ENCODE results near the gene FMN2.

The FMN2 gene

GRCh38 chr1:240091614-240092300 is at the start of gene FMN2:
TSS of gene FMN2 (plus strand) at chr1:240091883. CDS start at chr1:240092110, 227 bp downstream.
- no peak for DNase-seq (ENCODE audit: low read depth)
- peak within 1 kb of the TSS; percentile 60 for H3K4me3 ChIP-seq (ENCODE audit: control insufficient read depth, low read depth, low read length)
- no peak for TF ChIP-seq CTCF (conservative IDR thresholded peaks at IDR 0.05; ENCODE audit: control insufficient read depth, insufficient read depth, low read depth, low read length)

DNA sequence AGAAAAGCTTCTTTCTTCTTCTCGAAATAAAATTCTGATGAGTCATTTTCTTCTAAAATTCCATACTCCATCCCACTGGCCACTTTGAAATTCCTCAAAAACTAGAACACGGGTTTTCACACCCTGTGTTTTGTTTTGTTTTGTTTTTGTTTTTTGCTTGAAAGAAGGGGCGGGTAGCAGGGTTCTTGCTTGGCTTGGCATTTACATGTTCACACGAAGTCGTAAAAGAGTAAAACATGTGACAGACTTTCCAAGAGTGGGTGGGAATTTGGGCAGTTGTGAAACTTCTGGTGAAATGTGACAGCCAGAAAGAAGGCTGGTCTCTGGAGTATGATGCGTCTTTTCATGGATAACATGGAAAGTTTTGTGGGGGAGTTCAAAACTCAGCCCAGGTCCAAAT is 47.1 kb upstream of the FMN2 start:
- TF ChIP-seq CTCF (conservative IDR thresholded peaks at IDR 0.05; ENCODE audit: control insufficient read depth, insufficient read depth, low read depth, low read length), result no peak
- peak; percentile 48 for DNase-seq (ENCODE audit: low read depth)
- H3K4me3 ChIP-seq (ENCODE audit: control insufficient read depth, low read depth, low read length), result no peak overlapping the region

GRCh38 chr1:240046000-240046399 is 45.7 kb upstream of the FMN2 start:
- TF ChIP-seq CTCF (conservative IDR thresholded peaks at IDR 0.05; ENCODE audit: control insufficient read depth, insufficient read depth, low read depth, low read length), result no peak
- no peak for DNase-seq (ENCODE audit: low read depth)

DNA sequence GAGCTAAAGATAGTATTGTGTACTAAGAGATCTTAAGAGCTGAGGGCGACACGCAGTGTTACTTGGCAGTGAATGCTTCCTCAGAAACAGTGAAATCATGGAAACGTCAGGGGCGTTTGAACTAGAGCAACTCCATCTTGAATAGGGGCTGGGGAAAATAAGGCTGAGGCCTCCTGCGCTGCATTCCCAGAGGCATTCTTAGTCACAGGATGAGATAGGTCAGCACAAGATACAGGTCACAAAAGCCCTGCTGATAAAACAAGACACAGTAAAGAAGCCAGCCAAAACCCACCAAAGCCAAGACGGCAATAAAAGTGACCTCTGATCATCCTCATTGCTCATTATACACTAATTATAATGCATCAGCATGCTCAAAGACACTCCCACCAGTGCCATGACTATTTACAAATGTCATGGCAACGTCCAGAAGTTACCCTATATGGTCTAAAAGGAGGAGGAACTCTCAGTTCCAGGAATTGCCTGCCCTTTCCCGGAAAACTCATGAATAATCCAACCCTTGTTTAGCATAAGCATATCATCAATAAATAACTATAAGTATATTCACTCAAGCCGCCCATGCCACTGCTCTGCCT is 37.5 kb upstream of the FMN2 start:
- DNase-seq (ENCODE audit: low read depth), result no peak
- H3K4me3 ChIP-seq (ENCODE audit: control insufficient read depth, low read depth, low read length), result no peak overlapping the region
- TF ChIP-seq CTCF (conservative IDR thresholded peaks at IDR 0.05; ENCODE audit: control insufficient read depth, insufficient read depth, low read depth, low read length), result no peak

More at GRCh38 chr1:240046000-240046399, 45.7 kb upstream of the FMN2 start:
- H3K4me3 ChIP-seq (ENCODE audit: control insufficient read depth, low read depth, low read length), result no peak overlapping the region

GRCh38 chr1:240055936-240056335 is 35.7 kb upstream of the FMN2 start:
- no peak for TF ChIP-seq CTCF (conservative IDR thresholded peaks at IDR 0.05; ENCODE audit: control insufficient read depth, insufficient read depth, low read depth, low read length)
- H3K4me3 ChIP-seq (ENCODE audit: control insufficient read depth, low read depth, low read length), result no peak overlapping the region
- DNase-seq (ENCODE audit: low read depth), result no peak

GRCh38 chr1:240056350-240056749 is 35.3 kb upstream of the FMN2 start:
- no peak for DNase-seq (ENCODE audit: low read depth)
- H3K4me3 ChIP-seq (ENCODE audit: control insufficient read depth, low read depth, low read length), result no peak overlapping the region
- no peak for TF ChIP-seq CTCF (conservative IDR thresholded peaks at IDR 0.05; ENCODE audit: control insufficient read depth, insufficient read depth, low read depth, low read length)

Data from fibroblast of mammary gland (primary cell).